GM20431 (cell line): ENCODE data around the gene SIGMAR1.
"Not testable (repeated sequence)": the region's sequence is repeated elsewhere in the genome, so short reads cannot be mapped to it uniquely, and the experiment has no call there.

ENCODE experiments used
- in situ Hi-C: fragments of 300-500 bp; cut with MseI, MboI; formaldehyde crosslinking; loops from one replicate; pipeline ENCODE4 v1.15.0; 2020; ENCODE audit warnings: low sequenced_read_pairs; ENCODE audit not compliant: unreplicated experiment

SIGMAR1 gene

GRCh38 chr9:34656992-34657391 lies 19.4 kb upstream of the SIGMAR1 start:
- in situ Hi-C loops: no loop called here

- in situ Hi-C loops: no loop called here
These were observed 17.8 kb upstream of the SIGMAR1 start for GRCh38 chr9:34655394-34655793.

DNA sequence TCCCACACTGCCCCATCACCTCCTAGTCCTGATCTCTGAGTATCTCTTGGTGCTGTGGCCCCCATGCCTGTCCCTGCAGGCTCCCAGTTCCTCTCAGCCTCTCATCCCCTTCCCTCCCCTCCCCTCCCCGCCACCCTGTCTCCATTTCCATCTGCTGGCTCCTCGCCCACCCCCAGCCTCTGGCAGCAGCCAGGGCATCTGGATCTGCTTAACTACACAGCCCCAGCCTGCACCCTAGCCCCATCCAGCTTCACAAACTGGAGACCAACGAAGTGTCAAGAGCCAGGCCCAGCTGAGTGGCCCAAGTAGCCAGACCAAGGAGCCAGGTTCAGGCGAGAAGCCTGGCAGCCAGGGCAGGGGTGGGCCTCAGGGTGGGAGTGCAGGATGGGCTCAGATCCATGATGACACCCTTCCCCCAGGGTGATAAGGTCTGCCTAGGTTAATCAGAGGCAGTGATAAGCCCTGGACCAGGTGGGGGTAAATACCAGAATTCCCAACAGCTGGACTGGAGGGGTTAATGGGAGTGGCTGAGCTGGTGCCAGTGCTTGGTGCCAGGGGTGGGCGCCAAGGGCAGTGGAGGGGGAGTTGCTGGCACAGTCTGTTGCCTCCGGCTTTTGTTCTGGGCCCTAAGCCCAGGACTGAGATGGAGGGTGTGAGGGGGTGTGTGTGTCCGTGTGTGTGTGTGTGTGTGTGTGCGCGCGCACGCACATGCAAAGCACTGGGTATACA lies 16.9 kb upstream of the SIGMAR1 start:
- in situ Hi-C loops: no loop called here

- in situ Hi-C loops: no loop called here
These were observed 15.8 kb upstream of the SIGMAR1 start for GRCh38 chr9:34653151-34654072.

- in situ Hi-C loops: no loop called here
These were observed 15.0 kb upstream of the SIGMAR1 start for GRCh38 chr9:34652602-34653000.

DNA sequence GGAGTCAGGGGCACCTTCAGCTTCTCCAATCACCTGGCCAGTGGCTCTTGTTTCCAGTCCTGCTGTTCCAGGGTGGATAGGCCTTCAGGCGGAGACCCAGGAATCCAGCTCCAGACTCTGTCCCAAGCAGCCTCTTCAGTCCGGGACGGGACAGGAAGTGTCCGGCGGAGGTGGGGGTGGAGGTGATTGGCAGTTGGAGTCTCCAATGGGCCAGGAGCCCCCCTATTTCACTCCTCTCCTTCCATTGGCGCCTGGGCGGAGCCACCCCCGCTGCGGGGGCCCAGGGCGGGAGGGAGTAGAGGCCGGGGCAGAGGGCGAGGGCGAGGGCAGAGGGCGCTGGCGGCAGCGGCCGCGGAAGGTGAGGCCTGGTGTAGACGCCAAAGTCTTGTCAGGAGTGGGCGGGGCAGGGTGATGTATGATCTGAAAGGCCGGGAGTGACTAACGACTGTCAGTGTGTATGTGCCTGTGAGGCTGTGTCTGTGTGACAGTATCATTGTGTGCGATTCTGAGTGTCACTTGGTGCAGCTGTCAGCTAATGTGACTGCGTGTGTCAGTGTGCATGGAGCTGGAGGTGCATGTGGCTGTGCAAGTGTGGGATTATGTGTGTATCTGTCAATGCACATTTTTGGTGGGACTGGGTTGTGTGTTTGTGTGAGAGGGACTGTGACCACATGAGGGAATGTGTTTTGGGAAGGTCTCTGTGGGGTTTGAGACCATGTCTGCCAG lies 14.5 kb upstream of the SIGMAR1 start, which contains the start of gene IL11RA:
Gene IL11RA, plus strand, starts transcription at position 310 of the 726 bp plus-strand sequence. CDS start 3,033 bp downstream, outside the sequence.
- in situ Hi-C loops: no loop called here

DNA sequence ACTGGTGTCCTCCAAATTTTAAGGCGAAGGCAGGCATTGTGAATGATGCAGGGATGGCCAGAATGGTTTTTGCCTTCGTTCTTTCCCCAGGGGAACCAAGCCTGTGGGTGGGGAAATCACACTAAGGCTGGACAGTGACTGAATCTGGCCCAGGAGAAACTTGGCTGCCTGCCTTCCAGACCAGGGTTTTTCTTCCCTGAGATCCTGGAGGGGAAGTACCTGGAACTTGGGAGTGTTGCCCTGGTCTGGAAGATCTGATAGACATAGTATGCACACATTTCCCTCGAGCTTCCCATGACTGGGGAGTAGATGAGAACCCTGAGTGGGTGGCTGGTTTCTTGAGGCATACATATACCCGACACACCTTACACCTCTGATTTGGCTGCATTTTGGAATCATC lies 13.7 kb upstream of the SIGMAR1 start:
- in situ Hi-C loops: no loop called here

DNA sequence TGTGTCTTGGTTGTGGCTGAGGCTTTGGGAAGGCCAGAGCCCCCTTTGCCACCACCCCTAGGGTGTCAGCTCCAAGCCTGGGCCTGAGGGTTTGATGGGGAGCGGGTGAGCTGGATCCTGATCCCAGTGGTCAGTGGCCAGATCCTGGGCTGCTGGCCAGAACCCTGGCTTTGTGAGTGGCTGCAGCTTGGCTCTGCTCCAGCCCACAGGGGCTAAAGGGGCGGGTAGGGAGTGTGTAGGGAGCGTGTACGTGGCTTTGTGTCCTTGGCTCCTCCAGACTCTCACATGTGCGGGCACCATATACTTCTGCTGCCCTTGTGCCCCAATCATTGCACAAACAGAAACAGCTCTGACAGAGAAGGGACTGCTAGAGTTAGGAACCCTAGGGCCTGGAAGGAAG lies 13.2 kb upstream of the SIGMAR1 start:
- in situ Hi-C loops: no loop called here

DNA sequence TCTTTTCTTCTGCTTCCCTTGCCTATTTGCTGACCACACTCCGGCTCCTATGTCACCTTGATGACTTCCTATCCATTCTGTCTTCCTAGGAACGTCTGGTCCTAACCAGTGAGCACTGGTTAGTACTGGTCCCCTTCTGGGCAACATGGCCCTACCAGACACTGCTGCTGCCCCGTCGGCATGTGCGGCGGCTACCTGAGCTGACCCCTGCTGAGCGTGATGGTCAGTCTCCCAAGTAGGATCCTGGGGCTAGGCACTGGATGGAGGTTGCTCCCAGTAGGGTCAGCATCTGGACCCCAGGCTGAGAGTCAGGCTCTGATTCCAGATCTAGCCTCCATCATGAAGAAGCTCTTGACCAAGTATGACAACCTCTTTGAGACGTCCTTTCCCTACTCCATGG lies 11.1 kb upstream of the SIGMAR1 start:
- in situ Hi-C loops: no loop called here

GRCh38 chr9:34647651-34648050 lies 10.1 kb upstream of the SIGMAR1 start:
- in situ Hi-C loops: no loop called here

- in situ Hi-C loops: no loop called here
These were observed 9.5 kb upstream of the SIGMAR1 start for GRCh38 chr9:34647084-34647403.

DNA sequence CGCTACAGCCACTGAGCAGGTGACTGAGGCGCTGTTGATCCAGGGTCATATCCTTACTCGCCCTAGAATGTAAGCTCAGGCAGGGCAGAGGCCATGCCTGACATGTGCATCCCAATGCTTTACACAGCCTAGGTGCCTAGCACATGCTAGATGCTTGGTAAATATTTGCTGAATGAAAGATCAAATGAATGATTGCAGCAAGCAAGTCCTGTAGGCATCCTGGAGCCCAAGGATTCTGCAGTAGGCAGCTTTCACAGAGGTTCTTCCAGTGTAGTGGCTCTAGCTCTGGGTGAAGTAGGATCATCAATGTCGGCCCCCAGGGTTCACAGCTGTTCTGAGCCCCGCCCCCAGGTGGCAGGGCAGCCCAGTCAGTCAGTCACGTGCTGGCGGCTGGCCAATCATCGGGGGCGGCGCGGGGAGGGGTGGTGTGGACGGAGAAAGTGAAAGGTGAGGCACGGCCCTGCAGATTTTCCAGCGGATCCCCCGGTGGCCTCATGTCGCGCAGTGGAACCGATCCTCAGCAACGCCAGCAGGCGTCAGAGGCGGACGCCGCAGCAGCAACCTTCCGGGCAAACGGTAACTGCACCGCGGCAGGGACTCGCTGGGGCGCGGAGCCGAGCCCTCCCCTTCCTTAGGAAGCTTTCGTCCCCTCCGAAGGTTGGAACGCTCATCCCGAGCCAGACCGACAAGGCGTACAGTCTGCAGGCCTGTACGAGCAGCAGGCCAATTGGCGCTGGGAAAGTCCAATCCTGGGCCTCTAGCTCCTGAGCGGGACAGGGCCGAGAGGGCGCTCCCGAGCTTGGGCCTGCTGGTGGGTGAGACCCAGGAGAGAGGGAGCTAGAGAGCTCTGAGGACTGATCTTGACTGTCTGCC lies 8.9 kb upstream of the SIGMAR1 start, which contains the start of gene GALT:
Gene GALT, plus strand, starts transcription at position 465 of the 873 bp plus-strand sequence. Its CDS starts 30 bp downstream, at position 495.
- in situ Hi-C loops: no loop called here

GRCh38 chr9:34644766-34645314 lies 7.3 kb upstream of the SIGMAR1 start:
- in situ Hi-C loops: no loop called here

GRCh38 chr9:34642679-34643078 lies 5.1 kb upstream of the SIGMAR1 start:
- in situ Hi-C loops: no loop called here

DNA sequence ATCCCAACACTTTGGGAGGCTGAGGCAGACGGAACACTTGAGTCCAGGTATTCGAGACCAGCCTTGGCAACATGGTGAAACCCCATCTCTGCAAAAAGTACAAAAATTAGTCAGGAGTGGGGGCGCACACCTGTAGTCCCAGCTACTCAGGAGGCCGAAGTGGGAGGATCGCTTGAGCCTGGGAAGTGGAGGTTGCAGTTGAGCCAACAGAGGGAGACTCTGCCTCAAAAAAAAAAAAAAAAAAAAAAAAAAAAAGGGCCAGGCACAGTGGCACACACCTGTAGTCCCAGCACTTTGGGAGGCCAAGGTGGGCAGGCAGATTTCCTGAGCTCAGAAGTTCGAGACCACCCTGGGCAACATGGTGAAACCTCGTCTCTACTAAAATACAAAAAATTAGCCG lies 1.7 kb upstream of the SIGMAR1 start:
- in situ Hi-C loops: not testable (repeated sequence)

- in situ Hi-C loops: no loop called here
These were observed 505 bp upstream of the SIGMAR1 start for GRCh38 chr9:34638138-34638445.

GRCh38 chr9:34636791-34637355 lies 714 bp downstream of the SIGMAR1 start:
- in situ Hi-C loops: no loop called here

DNA sequence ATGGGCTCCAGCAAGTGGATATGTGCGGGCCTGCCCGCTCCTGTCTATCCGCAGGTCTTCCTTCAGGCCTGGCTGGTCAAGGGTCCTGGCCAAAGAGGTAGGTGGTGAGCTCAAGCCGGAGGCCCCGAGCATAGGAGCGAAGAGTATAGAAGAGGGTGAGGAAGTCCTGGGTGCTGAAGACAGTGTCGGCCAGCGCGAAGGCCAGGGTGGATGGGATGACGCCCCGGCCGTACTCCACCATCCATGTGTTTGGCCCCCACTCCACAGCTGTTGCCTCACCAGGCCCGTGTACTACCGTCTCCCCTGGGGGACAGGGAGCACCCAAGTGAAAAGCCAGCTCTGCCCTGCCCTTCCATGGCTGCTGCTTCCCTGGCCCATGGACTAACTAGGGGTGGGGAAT lies 2.0 kb downstream of the SIGMAR1 start:
- in situ Hi-C loops: no loop called here

GRCh38 chr9:34634551-34635248 lies 2.9 kb downstream of the SIGMAR1 start:
- in situ Hi-C loops: no loop called here
